Measurements from ENCODE around the gene LAMC1.

GRCh38 chr1:182977480-182977879, 45.7 kb upstream of the LAMC1 start:
- TF ChIP-seq EZH2 (IDR thresholded peaks at IDR 0.05; ENCODE audit: borderline replicate concordance, low read length) (no peak), CTCF (conservative IDR thresholded peaks at IDR 0.05 in 1 of 2, IDR thresholded peaks at IDR 0.05 in 1 of 2; ENCODE audit: extremely low read depth in 1 of 2, insufficient read depth in 1 of 2, low read depth in 1 of 2, low read length in 2 of 2) (no peak)
